CD4-positive, alpha-beta T cell treated with Interleukin-10 for 1 hour (primary cell): ENCODE results near the gene TANGO6.
"Not testable (repeated sequence)": the region's sequence is repeated elsewhere in the genome, so short reads cannot be mapped to it uniquely, and the experiment has no call there.

ENCODE experiments used
- DNase-seq: peaks from one replicate; pipeline ENCODE4 v3.0.0-alpha.2; 2020

Gene TANGO6

DNA sequence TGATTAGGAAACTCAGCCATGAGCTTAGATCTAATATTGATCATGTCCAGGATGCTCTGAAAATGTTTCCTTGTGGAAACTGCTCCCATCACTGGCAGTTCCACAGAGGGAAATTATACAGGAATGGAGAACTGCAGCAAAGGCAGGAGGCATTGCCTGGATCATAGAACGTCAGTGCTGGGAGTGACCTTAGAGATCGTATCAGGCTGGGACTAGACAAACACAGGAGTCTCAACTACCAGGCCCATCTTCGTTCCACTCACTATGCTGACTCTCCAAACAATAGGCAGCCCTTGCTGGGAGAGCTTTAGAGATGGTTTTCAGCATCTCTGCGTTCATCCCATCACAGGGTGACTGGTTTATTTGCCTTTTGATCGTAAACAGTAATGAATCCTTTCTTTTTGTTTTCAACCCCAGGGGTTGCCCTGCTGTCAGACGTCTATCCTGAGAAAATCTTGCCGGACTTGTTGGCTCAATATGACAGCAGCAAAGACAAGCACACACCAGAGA lies 130.3 kb downstream of the TANGO6 start:
- no peak for DNase-seq

DNA sequence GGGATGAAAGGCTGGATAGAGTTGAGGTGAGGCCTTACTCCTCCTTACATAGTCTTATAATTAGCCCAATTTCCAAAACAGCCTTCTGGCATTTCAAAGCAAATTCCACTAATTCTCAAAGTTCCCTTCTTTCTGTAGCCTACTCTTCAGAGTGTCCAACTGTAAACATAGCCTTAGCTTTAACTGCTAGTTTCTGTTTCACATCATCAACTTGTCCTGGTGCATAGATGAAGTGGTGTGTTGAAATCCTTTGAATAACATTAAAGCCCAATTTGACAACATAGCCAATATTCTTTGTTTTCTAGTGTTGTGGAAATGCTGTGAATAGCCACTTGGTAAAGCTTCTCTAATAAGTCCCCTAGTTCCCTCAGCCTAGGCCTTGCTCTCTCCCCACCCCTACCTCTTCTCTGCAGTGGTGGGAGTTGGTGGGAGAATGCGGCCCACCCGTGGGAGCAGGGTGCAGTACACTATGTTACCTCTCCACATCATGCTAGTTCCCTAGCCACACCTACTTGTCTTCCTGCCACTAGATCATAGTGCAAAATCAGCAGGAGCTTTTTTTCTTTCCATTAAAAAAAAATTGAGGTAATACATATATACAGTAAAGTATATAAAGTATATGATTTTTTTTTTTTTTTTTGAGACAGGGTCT lies 135.1 kb downstream of the TANGO6 start:
- DNase-seq = no peak

DNA sequence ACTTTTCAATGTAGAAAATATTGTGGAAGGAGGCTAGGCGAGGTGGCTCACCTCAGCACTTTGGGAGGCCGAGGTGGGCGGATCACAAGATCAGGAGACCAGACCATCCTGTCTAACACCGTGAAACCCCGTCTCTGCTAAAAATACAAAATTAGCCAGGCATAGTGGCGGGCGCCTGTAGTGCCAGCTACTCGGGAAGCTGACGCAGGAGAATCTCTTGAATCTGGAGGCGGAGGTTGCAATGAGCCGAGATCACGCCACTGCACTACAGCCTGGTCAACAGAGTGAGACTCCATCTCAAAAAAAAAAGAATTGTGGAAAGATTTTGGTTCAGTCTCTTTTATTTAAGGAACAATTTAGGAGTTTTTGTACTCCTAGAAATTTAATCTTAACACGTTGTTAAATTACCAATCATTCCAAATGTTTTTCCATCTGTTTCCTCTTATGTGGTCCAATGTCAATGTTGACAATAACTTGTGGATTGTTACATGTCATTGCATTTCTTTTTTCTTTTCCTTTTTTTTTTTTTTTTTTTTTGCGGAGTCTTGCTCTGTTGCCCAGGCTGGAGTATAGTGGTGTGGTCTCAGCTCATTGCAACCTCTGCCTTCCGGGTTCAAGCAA lies 137.5 kb downstream of the TANGO6 start:
- DNase-seq = no peak

DNA sequence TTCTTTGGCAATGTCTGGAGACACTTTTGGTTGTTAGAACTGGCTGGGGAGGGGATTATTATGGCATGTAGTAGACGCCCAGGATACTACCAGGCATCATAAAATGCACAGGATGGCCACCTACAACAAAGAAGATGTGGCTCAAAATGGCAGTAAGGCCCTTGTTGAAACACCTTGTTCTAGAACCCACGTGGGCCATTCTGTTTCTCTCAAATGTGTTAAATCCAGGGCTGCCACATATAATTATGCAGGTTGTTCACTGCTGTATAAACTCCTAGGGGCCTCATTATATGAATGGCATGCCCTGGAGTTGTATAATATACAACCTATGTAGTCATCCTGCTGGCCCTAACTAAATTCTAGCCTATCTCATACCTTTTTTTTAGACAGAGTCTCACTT lies 138.6 kb downstream of the TANGO6 start:
- DNase-seq = no peak

DNA sequence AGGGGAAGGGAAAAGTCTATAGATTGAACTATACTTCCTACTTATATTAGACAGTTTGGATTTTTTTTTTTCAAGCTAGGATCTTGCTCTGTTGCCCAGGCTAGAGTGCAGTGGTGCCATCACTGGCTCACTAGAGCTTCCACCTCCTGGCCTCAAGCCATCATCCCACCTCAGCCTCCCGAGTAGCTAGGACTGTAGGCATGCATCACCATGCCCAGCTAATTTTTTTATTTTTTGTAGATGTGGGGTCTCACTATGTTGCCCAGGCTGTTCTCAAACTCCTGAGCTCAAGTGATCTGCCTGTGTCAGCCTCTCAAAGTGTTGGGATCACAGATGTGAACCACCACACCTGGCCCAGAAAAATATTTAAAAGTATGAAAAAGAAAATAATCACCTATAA lies 141.1 kb downstream of the TANGO6 start:
- no peak for DNase-seq

DNA sequence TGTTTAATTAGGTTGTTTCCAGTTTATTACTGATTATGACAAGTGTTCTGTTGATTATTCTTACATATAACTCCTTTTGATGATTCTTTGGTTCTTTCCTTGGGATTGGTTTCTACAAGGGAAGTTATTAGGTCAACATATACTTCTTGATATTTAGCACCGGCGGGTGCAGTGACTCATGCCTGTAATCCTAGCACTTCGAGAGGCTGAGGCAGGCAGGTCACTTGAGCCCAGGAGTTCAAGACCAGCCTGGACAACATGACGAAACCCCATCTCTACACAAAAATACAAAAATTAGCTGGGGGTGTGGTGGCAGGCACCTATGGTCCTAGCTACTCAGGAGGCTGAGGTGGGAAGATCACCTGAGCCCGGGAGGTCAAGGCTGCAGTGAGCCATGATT lies 141.9 kb downstream of the TANGO6 start:
- DNase-seq = no peak

DNA sequence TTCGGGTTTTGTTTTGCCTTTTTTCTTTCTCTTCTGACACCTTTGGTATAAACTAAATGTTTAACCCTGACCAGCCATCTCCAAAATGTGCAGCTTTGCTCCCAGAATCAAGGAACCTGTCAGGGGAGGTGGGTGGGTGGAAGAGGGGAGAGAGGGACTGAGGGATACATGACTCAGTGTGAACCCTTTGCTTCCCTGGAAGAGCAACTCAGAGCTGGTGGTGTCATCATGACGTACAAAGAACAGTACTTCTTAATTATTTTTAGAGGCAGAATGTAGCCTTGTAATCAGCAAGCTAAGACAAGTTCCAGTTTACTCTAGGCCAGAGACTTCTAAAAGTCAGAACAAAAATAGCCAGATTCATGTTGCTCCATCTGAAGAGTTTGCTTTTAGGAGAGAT lies 142.5 kb downstream of the TANGO6 start:
- no peak for DNase-seq

DNA sequence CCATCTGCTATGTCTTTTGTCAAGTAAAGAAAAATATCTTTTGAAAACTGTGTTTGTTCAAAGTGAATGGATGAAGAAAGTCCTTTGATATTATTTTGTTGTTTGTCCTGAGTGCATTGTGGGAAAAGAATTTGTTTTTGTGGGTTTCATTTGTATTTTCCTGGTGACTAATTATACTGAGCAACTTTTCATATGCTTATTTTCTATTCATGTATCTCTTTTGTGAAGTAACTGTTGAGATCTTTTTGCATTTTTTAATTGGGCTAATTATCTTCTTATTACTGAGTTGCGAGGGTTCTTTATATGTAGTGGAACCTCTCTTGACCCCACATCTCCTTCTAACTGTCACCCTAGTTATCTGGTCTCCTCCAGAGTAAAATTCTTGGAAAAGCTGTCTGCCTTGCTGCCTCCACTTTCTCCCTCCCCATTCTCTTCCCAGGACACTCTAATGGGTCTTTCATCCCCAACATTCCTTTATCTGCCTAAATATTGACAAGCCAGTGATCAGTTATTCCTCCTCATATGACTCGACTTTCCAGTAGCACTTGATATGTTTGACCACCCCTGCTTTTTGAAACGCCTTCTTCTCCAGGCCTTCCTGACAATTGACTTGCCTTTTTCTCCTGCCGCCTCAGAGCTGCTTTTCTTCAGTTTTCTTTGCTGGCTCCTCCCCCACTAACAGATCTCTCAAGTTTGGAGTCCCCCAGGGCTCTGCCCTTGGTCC lies 144.6 kb downstream of the TANGO6 start:
- no peak for DNase-seq

DNA sequence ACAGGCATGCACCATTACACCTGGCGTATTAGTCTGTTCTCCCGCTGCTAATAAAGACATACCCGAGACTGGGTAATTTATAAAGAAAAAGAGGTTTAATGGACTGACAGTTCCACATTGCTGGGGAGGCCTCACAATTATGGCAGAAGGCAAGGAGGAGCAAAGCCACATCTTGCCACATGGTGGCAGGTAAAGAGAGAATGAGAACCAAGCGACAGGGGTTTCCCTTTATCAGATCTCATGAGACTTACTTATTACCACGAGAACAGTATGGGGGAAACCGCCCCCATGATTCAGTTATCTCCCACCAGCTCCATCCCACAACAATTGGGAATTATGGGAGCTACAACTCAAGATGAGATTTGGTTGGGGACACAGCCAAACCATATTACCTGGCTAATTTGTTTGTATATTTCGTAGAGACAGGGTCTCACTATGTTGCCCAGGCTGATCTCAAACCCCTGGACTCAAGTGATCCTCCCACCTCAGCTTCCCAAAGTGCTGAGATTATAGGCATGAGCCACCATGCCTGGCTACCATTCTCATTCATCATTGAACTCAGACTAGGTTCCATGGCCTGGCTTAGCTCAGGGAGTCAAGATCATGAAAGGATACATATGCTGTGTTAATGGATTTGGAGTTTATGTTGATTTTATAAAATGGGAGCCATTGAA lies 147.0 kb downstream of the TANGO6 start:
- not testable (repeated sequence) for DNase-seq

DNA sequence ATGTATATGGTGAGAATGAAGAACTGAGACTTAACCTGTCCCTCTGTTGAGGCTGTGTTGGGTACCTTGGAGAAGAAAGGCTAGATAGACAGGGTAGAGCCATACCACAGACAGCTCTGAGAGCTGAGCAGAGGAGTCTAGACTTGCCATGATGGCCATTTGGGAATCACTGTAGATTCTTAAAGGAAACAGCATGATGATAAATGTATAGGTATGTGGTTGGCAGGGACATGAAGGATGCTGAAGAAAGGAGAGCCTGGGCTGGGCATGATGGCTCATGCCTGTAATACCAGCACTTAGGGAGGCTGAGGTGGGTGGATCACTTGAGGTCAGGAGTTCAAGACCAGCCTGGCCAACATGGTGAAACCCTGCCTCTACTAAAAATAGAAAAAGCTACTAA lies 147.7 kb downstream of the TANGO6 start:
- no peak for DNase-seq

DNA sequence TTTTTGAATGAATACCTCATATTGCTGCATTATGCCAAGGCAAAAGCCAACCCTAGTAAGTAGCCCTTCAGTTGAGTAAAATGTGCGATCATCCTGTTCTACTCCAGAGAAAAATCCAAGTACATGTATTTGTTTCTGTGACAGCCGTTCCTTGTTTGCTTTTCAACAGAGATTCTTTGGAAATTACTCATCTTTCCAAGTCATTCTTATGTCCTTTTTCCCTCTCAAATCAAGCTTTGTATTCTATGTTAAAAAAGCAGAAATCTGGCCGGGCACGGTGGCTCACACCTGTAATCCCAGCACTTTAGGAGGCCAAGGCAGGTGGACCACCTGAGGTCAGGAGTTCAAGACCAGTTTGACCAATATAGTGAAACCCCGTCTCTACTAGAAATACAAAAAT lies 149.2 kb downstream of the TANGO6 start:
- DNase-seq = no peak

DNA sequence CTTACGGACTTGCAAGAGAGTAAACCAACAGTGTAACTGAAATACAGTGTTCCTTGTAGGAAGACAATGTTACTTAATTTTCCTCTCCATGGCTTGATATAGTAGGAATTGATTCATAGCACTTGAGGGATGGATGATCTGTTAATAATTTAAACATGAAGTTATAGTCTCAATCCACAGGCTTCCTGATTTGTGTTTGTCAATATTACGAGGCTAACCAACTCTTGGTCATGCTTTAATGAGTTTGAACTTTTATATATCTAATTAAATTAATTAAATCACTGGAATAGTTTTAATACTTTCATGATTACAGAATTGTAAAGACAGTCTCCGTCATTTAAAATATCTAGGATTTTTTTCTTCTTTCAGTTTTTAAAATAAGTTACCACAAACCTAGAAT lies 150.1 kb downstream of the TANGO6 start:
- DNase-seq = no peak

DNA sequence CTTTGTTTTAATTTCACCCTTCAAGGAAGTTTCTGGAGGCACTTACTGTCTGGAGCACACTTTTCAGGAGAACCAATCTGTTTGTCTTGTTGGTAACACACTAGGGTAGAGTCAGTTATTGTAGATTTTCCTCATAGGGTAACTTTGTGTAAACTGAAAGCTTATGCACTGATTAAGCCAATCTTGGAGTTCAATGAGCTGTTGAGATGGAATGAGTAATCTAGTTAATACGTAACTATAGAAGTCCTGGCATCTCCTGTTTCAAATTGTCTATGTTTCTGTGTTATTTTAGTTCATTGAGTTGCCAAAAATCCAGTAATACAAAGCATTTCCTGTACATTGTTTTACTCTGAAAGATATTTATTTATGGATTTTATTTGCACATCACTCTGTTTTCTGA lies 150.6 kb downstream of the TANGO6 start:
- no peak for DNase-seq

DNA sequence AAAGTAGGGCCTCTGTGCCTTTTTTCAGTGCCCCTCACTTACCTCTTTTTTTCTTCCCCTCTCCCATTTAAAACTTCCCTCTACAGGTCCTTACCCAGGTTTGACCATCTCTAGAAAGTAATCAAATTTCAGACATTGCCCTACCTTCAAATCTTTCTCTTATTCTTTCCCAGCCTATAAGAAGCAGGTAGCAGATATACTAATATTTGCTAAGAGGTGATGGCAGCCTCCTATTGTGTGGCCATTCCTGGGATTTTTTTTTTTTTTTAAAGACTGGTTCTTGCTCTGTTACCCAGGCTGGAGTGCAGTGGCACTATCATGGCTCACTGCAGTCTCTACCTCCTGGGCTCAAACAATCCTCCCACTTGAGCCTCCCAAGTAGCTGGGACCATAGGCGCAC lies 151.0 kb downstream of the TANGO6 start:
- DNase-seq = no peak

DNA sequence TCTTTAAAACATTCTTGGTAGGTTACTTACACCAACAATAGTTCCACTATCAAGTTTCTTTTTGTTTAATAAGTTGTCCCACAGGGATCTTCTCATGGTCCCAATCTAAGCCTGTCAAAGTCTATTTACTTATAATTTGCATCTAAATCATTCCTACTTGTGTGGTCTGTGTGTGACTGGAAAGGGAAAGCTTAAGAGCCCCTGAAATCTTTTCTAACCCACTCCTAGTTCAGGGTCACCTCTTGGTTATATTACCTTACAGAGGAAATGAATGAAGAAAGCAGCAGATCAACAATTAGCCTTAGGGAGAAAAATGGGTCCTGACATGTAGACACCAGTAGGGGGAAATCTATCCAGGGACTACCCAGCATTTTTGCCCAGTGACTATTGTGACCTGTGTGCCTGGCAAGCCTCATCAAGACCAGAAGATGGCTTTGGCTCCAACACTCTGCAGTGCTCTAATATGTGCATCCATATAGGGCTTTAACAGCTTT lies 151.7 kb downstream of the TANGO6 start:
- DNase-seq = no peak

DNA sequence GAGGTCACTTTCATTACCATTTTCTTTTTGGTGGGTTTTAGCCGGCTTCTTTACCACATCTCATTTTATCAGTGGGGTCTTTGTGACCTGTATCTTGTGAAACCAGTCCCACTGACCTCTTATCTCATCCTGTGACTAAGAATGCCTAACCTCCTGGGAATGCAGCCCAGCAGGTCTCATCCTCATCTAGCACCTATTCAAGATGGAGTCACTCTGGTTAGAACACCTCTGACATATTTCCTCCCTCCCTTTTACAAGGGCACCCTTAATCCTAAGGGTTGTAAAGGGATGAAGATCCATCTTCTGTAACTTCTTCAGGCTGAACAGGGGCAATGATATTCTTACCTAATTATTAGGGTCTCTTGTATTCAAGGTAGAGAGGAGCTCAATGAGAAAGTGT lies 154.2 kb downstream of the TANGO6 start:
- DNase-seq = no peak

DNA sequence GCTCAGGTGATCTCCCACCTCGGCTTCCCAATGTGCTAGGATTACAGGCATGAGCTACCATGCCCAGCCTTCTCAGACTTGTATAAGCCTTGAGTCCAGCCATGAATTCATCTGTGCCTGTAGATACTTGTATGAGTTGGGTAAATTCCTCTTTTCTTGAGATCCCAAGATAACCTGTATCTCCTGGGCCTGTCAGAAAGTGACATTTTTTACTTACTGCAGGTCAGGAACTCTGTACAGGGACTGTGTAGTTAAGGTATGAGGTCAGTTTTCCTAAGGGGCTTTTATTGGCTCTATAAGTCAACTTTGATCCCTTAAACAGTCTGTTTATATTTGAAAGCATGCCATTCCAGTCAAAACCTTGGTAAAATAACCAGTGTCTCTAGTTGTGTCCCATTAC lies 155.8 kb downstream of the TANGO6 start:
- no peak for DNase-seq

DNA sequence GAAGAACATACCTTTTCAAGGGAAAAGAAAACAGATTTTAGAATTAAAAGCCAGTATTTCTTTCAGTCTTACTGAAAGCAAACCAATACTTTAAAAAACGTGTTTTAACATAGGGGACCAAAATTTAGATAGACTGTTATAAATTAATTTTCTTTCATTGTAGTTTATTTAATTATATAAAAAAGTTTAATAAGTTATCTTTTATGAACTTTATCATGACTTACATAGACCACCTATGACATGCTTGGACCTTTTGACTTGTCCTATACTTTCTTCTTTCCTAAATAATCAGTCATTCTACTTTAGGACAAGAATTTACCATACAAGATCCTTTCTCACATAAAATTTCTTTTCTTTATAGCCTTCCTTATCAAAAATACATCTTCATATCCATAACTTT lies 160.2 kb downstream of the TANGO6 start:
- no peak for DNase-seq

DNA sequence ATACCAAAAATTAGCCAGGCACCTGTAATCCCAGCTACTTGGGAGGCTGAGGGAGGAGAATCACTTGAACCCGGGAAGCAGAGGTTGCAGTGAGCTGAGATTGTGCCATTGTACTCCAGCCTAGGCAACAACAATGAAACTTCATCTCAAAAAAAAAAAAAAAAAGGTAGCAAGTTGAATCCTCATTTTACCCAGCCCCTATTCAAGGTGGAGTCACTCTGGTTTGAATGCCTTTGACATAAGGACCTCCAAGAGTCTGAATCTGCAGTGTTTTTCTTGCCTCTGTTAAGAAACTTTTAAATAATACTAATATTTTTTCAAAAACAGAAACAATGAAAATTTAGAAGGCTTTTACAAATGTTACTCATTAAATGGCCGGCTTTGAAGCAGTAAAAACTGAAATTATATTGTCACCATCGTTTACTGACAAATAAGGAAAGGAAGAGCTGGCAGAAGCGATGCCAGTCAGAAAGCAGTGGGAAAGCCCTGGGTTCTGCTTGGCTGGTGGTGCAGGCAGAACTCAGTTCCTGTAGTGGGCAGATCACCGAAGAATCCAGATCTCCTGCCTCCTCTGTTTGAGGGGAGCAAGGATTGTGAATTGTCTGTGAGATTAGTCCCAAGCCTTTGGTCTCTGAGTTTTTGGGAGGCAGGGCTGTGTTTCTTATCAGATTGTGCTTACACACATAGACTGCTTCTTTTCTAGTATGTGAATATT lies 162.5 kb downstream of the TANGO6 start:
- DNase-seq = no peak

DNA sequence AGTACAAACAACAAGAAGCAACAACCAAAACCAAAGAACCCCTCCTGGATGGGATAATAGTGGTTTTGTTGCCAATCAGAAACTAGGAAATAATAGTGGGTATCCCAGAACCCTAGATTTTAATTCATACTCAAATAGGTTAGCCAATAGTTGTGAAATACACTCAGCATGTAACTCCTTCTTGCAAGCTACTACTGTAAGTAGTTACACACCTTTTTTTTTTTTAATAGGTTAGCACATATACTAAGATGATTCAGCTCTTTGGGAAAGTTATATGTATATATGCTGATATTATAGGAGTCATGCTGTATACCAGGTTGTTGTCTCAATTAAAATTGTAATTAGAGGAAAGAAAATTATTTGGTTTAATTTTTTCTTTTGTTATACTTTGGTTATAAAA lies 169.6 kb downstream of the TANGO6 start:
- DNase-seq = no peak

DNA sequence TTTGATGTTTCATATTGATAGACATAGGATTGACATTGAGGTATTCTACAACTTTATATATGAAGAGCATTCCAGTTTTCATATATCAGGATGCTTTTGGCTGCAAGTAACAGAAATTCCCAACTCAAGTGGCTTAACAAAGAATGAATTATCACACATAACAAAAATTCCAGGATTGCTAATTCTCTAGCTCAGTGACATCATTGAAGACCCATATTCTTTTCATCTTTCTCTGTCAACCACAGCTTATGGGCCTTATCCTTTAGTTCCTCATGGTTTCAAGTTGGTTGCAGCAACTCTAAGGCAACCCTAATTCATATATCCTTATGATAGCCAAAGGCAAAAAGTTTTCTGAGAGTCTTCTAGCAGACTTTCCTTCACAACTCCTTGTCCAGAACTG lies 170.7 kb downstream of the TANGO6 start:
- no peak for DNase-seq

DNA sequence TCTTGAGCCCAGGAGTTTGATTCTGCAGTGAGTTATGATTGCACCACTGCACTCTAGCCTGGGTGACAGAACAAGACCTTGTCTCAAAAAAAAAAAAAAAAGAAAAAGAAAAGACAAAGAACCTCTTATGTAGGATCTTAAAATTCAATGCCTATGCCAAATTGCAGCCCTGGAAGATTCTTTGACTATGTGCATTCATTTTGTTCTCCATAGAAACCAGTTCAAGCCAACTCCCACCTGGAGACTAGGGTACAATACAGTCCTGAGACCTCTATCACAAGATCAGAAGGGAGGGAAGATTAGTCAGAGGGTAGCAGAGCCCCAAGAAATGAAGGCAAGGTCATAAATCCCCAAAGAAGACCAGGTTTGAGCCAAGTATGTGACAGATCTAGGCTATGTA lies 171.5 kb downstream of the TANGO6 start:
- no peak for DNase-seq
